ENCODE results near the gene OR4D1.
"Not testable (repeated sequence)": the region's sequence is repeated elsewhere in the genome, so short reads cannot be mapped to it uniquely, and the experiment has no call there.

Gene OR4D1

GRCh38 chr17:58136669-58137279 lies 11.4 kb upstream of the OR4D1 start:
- Histone ChIP-seq H3K9ac (ENCODE audit: low read depth, low read length) (no peak overlapping the region), H3K4me2 (ENCODE audit: insufficient read depth, low read length) (no peak overlapping the region), H3K27me3 (ENCODE audit: insufficient read depth, low read length, poor library complexity) (peaks cover 14% of the 10 kb centered on the region), H3K79me2 (ENCODE audit: insufficient read depth, low read length) (no peaks in the 10 kb centered on the region), H3K36me3 (ENCODE audit: insufficient read depth, low read length) (no peaks in the 10 kb centered on the region), H3K27ac (ENCODE audit: low read length) (no peak overlapping the region), H3K9me3 (ENCODE audit: insufficient read depth, low read length, severe bottlenecking) (no peaks in the 10 kb centered on the region), H3K4me3 (ENCODE audit: low read depth in 1 of 2, low read length in 2 of 2) (no peak overlapping the region), H2AFZ (ENCODE audit: low read depth, low read length) (no peak overlapping the region), H4K20me1 (ENCODE audit: insufficient read depth, low read length) (no peaks in the 10 kb centered on the region), H3K4me1 (ENCODE audit: insufficient read depth, low read length) (no peaks in the 10 kb centered on the region)
- ATAC-seq (ENCODE audit: insufficient read depth, low read depth) (no peak), DNase-seq (no peak)
- TF ChIP-seq EZH2 (IDR thresholded peaks at IDR 0.05; ENCODE audit: borderline replicate concordance, low read depth, low read length, severe bottlenecking): no peak
- peak; percentile 17 for TF ChIP-seq CTCF (IDR thresholded peaks at IDR 0.05; ENCODE audit: borderline replicate concordance, extremely low read depth, low read length, poor library complexity, severe bottlenecking)

GRCh38 chr17:58141505-58141904 lies 6.7 kb upstream of the OR4D1 start:
- H3K79me2 ChIP-seq (ENCODE audit: insufficient read depth, low read length): no peaks in the 10 kb centered on the region
- ATAC-seq (ENCODE audit: insufficient read depth, low read depth): no peak
- no peak overlapping the region for H3K9ac ChIP-seq (ENCODE audit: low read depth, low read length)
- H3K9me3 ChIP-seq (ENCODE audit: insufficient read depth, low read length, severe bottlenecking): no peaks in the 10 kb centered on the region
- no peak overlapping the region for H2AFZ ChIP-seq (ENCODE audit: low read depth, low read length)
- H3K27ac ChIP-seq (ENCODE audit: low read length): no peak overlapping the region
- no peak overlapping the region for H3K4me3 ChIP-seq (ENCODE audit: low read depth in 1 of 2, low read length in 2 of 2)
- no peaks in the 10 kb centered on the region for H3K4me1 ChIP-seq (ENCODE audit: insufficient read depth, low read length)
- no peaks in the 10 kb centered on the region for H4K20me1 ChIP-seq (ENCODE audit: insufficient read depth, low read length)
- DNase-seq: no peak
- H3K36me3 ChIP-seq (ENCODE audit: insufficient read depth, low read length): no peaks in the 10 kb centered on the region
- peaks cover 7% of the 10 kb centered on the region for H3K27me3 ChIP-seq (ENCODE audit: insufficient read depth, low read length, poor library complexity)
- TF ChIP-seq EZH2 (IDR thresholded peaks at IDR 0.05; ENCODE audit: borderline replicate concordance, low read depth, low read length, severe bottlenecking) (no peak), CTCF (IDR thresholded peaks at IDR 0.05; ENCODE audit: borderline replicate concordance, extremely low read depth, low read length, poor library complexity, severe bottlenecking) (no peak)
- no peak overlapping the region for H3K4me2 ChIP-seq (ENCODE audit: insufficient read depth, low read length)

- H3K4me3 ChIP-seq (ENCODE audit: low read depth in 1 of 2, low read length in 2 of 2); H3K4me1 ChIP-seq (ENCODE audit: insufficient read depth, low read length); H4K20me1 ChIP-seq (ENCODE audit: insufficient read depth, low read length); H2AFZ ChIP-seq (ENCODE audit: low read depth, low read length); H3K27ac ChIP-seq (ENCODE audit: low read length); H3K36me3 ChIP-seq (ENCODE audit: insufficient read depth, low read length); H3K79me2 ChIP-seq (ENCODE audit: insufficient read depth, low read length); H3K9me3 ChIP-seq (ENCODE audit: insufficient read depth, low read length, severe bottlenecking); H3K9ac ChIP-seq (ENCODE audit: low read depth, low read length); H3K4me2 ChIP-seq (ENCODE audit: insufficient read depth, low read length); ATAC-seq (ENCODE audit: insufficient read depth, low read depth); DNase-seq: not testable (repeated sequence)
- peaks cover 10% of the 10 kb centered on the region for H3K27me3 ChIP-seq (ENCODE audit: insufficient read depth, low read length, poor library complexity)
Measured at GRCh38 chr17:58143335-58143734, 4.8 kb upstream of the OR4D1 start.

GRCh38 chr17:58144801-58145200 lies 3.4 kb upstream of the OR4D1 start:
- H3K27me3 ChIP-seq (ENCODE audit: insufficient read depth, low read length, poor library complexity): peaks cover 18% of the 10 kb centered on the region
- no peak overlapping the region for H2AFZ ChIP-seq (ENCODE audit: low read depth, low read length)
- H4K20me1 ChIP-seq (ENCODE audit: insufficient read depth, low read length): no peaks in the 10 kb centered on the region
- no peak overlapping the region for H3K9ac ChIP-seq (ENCODE audit: low read depth, low read length)
- no peak overlapping the region for H3K4me3 ChIP-seq (ENCODE audit: low read depth in 1 of 2, low read length in 2 of 2)
- H3K27ac ChIP-seq (ENCODE audit: low read length): no peak overlapping the region
- H3K36me3 ChIP-seq (ENCODE audit: insufficient read depth, low read length): no peaks in the 10 kb centered on the region
- H3K79me2 ChIP-seq (ENCODE audit: insufficient read depth, low read length): no peaks in the 10 kb centered on the region
- H3K4me2 ChIP-seq (ENCODE audit: insufficient read depth, low read length): no peak overlapping the region
- H3K4me1 ChIP-seq (ENCODE audit: insufficient read depth, low read length): no peaks in the 10 kb centered on the region
- ATAC-seq (ENCODE audit: insufficient read depth, low read depth): no peak
- TF ChIP-seq EZH2 (IDR thresholded peaks at IDR 0.05; ENCODE audit: borderline replicate concordance, low read depth, low read length, severe bottlenecking) (no peak), CTCF (IDR thresholded peaks at IDR 0.05; ENCODE audit: borderline replicate concordance, extremely low read depth, low read length, poor library complexity, severe bottlenecking) (no peak)
- no peak for DNase-seq
- H3K9me3 ChIP-seq (ENCODE audit: insufficient read depth, low read length, severe bottlenecking): no peaks in the 10 kb centered on the region
